Suprapubic skin (tissue), 4 donors: Measurements from ENCODE around the gene PLCL1. TPM values are rescaled to one million over a fixed set of nuclear protein-coding genes. Genes with fewer than 3 reads are reported as not detected.

Experiments
- DNase-seq, 2 donors: peaks; one replicate each; pipeline ENCODE4 v3.0.0-alpha.2; 2019; ENCODE audit warnings: low spot score in 2 of 2
- H3K27ac ChIP-seq: fragments of 200-600 bp; sonication (generic); one replicate; pipeline ENCODE4 v1.5.1; 2019
- H3K27me3 ChIP-seq: fragments of 200-600 bp; sonication (generic); one replicate; pipeline ENCODE4 v1.5.1; 2019
- H3K36me3 ChIP-seq: fragments of 200-600 bp; sonication (generic); one replicate; pipeline ENCODE4 v1.5.1; 2019
- H3K4me1 ChIP-seq: fragments of 200-600 bp; sonication (generic); one replicate; pipeline ENCODE4 v1.5.1; 2019
- H3K4me3 ChIP-seq: fragments of 200-600 bp; sonication (generic); one replicate; pipeline ENCODE4 v1.5.1; 2019; ENCODE audit warnings: mild to moderate bottlenecking
- H3K9me3 ChIP-seq: fragments of 200-600 bp; sonication (generic); one replicate; pipeline ENCODE4 v1.5.1; 2019
- EP300 ChIP-seq: sonication (generic); formaldehyde crosslinking; IDR thresholded peaks from one replicate; pipeline ENCODE4 v1.6.1; 2017; ENCODE audit warnings: antibody characterized with exemption
- POLR2A ChIP-seq, 2 donors: fragments of 450-650 bp; IDR thresholded peaks; one replicate each; pipeline ENCODE4 v1.6.1; 2017; ENCODE audit warnings: antibody characterized with exemption in 2 of 2, mild to moderate bottlenecking in 2 of 2, moderate library complexity in 2 of 2
- POLR2AphosphoS5 ChIP-seq, 3 donors: sonication (generic); formaldehyde crosslinking; IDR thresholded peaks; one replicate each; pipeline ENCODE4 v1.6.1; 2017; ENCODE audit warnings: antibody characterized with exemption in 3 of 3
- WGBS: methylation state at CpG from one replicate; pipeline ENCODE4 v1.1.5; 2018; 5-methylcytosine and 5-hydroxymethylcytosine counted together
- total RNA-seq, 4 donors: library from RNA; depleted of rRNA; stranded (reverse); fragments of >200 nt; gene quantifications; one replicate each; pipeline ENCODE4 v1.1.0, GENCODE V29; 2016
- TF ChIP-seq, protein P1 (sequence below), 2 donors: fragments of 200-600 bp in 1 of 2; fragments of 450-650 bp in 1 of 2; sonication (generic) in 1 of 2; IDR thresholded peaks; one replicate each; pipeline ENCODE4 v1.5.1; 2016 to 2019; ENCODE audit warnings: antibody characterized with exemption in 2 of 2, mild to moderate bottlenecking in 1 of 2, moderate library complexity in 1 of 2

PLCL1 gene
- total RNA-seq, 4 donors from 2014 or later = 2.4 to 2.6 (median 2.5) TPM

DNA sequence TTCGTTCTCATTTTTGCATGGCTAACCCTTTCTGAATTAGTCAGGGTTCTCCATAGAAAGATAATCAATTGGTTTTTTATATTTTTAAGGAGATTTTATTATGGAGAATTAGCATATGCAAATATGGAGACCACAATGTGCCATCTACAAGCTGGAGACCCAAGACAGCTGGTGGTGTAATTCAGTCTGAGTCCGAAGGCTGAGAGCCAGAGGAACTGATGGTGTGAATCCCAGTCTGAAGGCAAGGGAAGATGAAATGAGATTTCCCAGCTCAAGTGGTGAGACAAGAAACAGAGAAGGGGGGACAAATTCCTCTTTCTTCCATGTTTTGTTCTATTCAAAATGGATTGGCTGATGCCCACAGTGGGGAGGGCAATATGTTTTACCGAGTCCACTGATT is 80.7 kb downstream of the PLCL1 start:
- Histone ChIP-seq H3K27ac (no peak overlapping the region), H3K4me3 (no peak overlapping the region), H3K4me1 (peaks cover 6% of the 10 kb centered on the region), H3K9me3 (no peaks in the 10 kb centered on the region), H3K36me3 (no peaks in the 10 kb centered on the region), H3K27me3 (no peaks in the 10 kb centered on the region)
- no peak for TF ChIP-seq EP300
- TF ChIP-seq POLR2A (IDR thresholded peaks at IDR 0.05) = no peak
- TF ChIP-seq, protein P1, sequence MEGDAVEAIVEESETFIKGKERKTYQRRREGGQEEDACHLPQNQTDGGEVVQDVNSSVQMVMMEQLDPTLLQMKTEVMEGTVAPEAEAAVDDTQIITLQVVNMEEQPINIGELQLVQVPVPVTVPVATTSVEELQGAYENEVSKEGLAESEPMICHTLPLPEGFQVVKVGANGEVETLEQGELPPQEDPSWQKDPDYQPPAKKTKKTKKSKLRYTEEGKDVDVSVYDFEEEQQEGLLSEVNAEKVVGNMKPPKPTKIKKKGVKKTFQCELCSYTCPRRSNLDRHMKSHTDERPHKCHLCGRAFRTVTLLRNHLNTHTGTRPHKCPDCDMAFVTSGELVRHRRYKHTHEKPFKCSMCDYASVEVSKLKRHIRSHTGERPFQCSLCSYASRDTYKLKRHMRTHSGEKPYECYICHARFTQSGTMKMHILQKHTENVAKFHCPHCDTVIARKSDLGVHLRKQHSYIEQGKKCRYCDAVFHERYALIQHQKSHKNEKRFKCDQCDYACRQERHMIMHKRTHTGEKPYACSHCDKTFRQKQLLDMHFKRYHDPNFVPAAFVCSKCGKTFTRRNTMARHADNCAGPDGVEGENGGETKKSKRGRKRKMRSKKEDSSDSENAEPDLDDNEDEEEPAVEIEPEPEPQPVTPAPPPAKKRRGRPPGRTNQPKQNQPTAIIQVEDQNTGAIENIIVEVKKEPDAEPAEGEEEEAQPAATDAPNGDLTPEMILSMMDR (IDR thresholded peaks at IDR 0.05) = no peak
- no peak for TF ChIP-seq POLR2AphosphoS5 (IDR thresholded peaks at IDR 0.05)
- no peak for DNase-seq
- 97% methylated on average over 3 of the region's 3 CpGs for WGBS

DNA sequence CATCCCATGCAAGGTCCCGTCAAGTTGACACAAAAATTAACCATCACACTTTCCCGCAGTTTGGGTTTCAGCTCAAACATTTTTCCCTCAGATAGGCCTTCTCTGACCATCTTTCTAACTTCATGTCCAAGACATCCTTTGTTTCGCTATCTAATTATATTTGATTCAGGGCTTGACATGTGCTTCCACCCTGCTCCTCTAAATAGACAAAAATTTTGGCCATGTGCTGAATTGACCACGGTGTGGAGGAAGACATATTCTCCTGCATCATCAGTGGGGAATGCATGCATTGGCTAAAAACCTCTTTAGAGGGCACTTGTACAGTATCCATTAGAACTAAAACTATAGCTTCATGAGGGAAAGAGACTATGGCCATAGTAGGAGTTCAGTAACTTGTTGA is 81.2 kb downstream of the PLCL1 start:
- Histone ChIP-seq H3K36me3 (no peaks in the 10 kb centered on the region), H3K9me3 (no peaks in the 10 kb centered on the region), H3K27ac (no peak overlapping the region), H3K4me3 (no peak overlapping the region), H3K27me3 (no peaks in the 10 kb centered on the region), H3K4me1 (peaks cover 6% of the 10 kb centered on the region)
- WGBS = 97% methylated on average over 4 of the region's 4 CpGs
- TF ChIP-seq, protein P1 (IDR thresholded peaks at IDR 0.05) = no peak
- TF ChIP-seq POLR2AphosphoS5 (IDR thresholded peaks at IDR 0.05) (no peak), EP300 (no peak), POLR2A (IDR thresholded peaks at IDR 0.05) (no peak)
- no peak for DNase-seq

DNA sequence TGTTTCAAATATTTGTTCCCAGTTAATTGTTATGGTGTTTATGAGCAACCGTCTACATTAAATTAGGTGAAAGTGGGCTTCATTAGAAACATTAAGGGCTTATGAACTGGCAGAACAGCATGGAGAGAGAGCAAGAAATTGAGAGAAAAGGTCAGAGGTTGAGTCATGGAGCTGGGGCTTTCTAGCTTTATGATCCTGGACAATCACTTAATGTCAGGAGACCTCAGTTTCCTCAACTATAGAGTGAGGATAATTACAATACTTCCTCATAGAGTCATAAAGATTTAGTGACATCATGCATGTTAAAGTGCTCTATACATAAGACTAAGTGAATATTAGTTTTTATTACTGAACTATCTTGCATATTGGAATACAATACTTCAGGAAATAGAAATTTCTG is 83.9 kb downstream of the PLCL1 start:
- Histone ChIP-seq H3K27me3 (no peaks in the 10 kb centered on the region), H3K4me1 (peaks cover 6% of the 10 kb centered on the region), H3K4me3 (no peak overlapping the region), H3K27ac (no peak overlapping the region), H3K9me3 (no peaks in the 10 kb centered on the region), H3K36me3 (no peaks in the 10 kb centered on the region)
- DNase-seq = no peak
- WGBS = 94% methylated on average over 1 of the region's 1 CpG
- TF ChIP-seq, protein P1 (IDR thresholded peaks at IDR 0.05) = no peak
- TF ChIP-seq POLR2AphosphoS5 (IDR thresholded peaks at IDR 0.05) (no peak), POLR2A (IDR thresholded peaks at IDR 0.05) (no peak)

DNA sequence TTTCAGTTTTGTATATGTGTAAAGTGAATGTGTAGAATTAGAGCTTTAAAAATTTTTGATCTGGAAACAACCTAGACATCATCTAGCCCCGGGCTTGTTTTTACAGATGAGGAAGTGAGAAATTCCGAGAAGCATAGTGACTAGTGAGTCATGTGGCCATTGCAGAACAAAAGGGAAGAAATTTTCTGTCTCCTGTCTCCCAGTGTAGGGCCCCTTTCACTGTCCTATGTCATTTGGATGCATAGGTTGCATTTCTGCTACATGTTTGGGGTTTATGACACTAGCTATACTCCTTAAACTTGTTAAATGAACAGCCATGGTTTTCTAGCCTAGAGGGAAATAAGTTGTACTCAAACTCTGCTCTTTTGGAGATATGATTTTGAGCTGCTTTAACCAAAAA is 84.6 kb downstream of the PLCL1 start:
- TF ChIP-seq POLR2A (IDR thresholded peaks at IDR 0.05) (no peak), POLR2AphosphoS5 (IDR thresholded peaks at IDR 0.05) (no peak), EP300 (no peak)
- TF ChIP-seq, protein P1 (IDR thresholded peaks at IDR 0.05) = no peak
- WGBS = 10% methylated on average over 2 of the region's 2 CpGs
- no peaks in the 10 kb centered on the region for H3K36me3 ChIP-seq
- no peaks in the 10 kb centered on the region for H3K27me3 ChIP-seq
- H3K27ac ChIP-seq = no peak overlapping the region
- no peak overlapping the region for H3K4me3 ChIP-seq
- no peak for DNase-seq
- H3K9me3 ChIP-seq = no peaks in the 10 kb centered on the region
- H3K4me1 ChIP-seq = peaks cover 6% of the 10 kb centered on the region

DNA sequence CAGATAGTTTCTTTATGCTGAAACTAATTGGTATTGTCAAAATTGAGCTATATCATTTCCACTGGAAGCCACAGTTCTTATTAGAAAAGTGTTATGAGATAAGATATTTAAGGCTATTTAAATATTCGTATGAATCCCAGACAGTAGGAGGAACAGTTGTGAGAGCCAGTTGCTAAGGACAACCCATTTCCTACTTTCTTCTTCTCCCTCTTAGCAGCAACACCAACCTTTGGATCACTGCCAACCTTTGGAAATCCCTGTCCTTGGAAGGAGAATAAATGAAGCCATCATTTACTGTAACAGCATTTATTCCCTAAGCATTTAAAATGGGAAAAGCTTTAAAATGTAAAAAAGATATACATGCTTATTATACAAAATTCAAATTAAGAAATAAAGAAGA is 85.8 kb downstream of the PLCL1 start:
- peaks cover 6% of the 10 kb centered on the region for H3K4me1 ChIP-seq
- no peak overlapping the region for H3K27ac ChIP-seq
- TF ChIP-seq POLR2A (IDR thresholded peaks at IDR 0.05) = no peak
- TF ChIP-seq EP300 = no peak
- TF ChIP-seq, protein P1 (IDR thresholded peaks at IDR 0.05) = no peak
- no peak for TF ChIP-seq POLR2AphosphoS5 (IDR thresholded peaks at IDR 0.05)
- no peaks in the 10 kb centered on the region for H3K27me3 ChIP-seq
- H3K4me3 ChIP-seq = no peak overlapping the region
- WGBS = 38% methylated on average over 1 of the region's 1 CpG
- no peaks in the 10 kb centered on the region for H3K36me3 ChIP-seq
- H3K9me3 ChIP-seq = no peaks in the 10 kb centered on the region
- DNase-seq = no peak
